Heart right ventricle (tissue), 16 donors: ENCODE results near the gene UBN1. TPM values are rescaled to one million over a fixed set of nuclear protein-coding genes. Genes with fewer than 3 reads are reported as not detected.

ENCODE experiments used
- ATAC-seq, 8 donors: fragments of 200-7000 bp; cut with Tn5 transposase; one replicate each; pipeline ENCODE4 v1.9.1; 2020; ENCODE audit warnings: mild to moderate bottlenecking in 8 of 8, moderate library complexity in 8 of 8, moderate number of reproducible peaks in 1 of 8
- DNase-seq, 2 donors: peaks; one replicate each; pipeline ENCODE4 v3.0.0-alpha.2; 2020
- H3K27ac ChIP-seq, 10 donors: fragments of 200-600 bp; sonication (generic) in 2 of 10; one replicate each; pipeline versions ENCODE4 v1.5.0 to v1.8.0; 2020 to 2022; ENCODE audit warnings: mild to moderate bottlenecking in 3 of 10
- H3K27me3 ChIP-seq, 7 donors: fragments of 200-600 bp; one replicate each; pipeline ENCODE4 v1.8.0; 2021 to 2022; ENCODE audit warnings: mild to moderate bottlenecking in 2 of 7
- H3K36me3 ChIP-seq, 9 donors: fragments of 200-600 bp; sonication (generic) in 1 of 9; one replicate each; pipeline versions ENCODE4 v1.5.0 to v1.8.0; 2020 to 2022; ENCODE audit warnings: mild to moderate bottlenecking in 2 of 9
- H3K4me1 ChIP-seq, 9 donors: fragments of 200-600 bp; sonication (generic) in 1 of 9; one replicate each; pipeline versions ENCODE4 v1.5.0 to v1.8.0; 2020 to 2022; ENCODE audit warnings: mild to moderate bottlenecking in 4 of 9
- H3K4me3 ChIP-seq, 10 donors: fragments of 200-600 bp; sonication (generic) in 2 of 10; one replicate each; pipeline versions ENCODE4 v1.5.0 to v1.8.0; 2020 to 2022; ENCODE audit warnings: mild to moderate bottlenecking in 7 of 10, moderate library complexity in 2 of 10
- H3K9me3 ChIP-seq, 11 donors: fragments of 200-600 bp in 10 of 11; sonication (generic) in 2 of 11; one replicate each; pipeline versions ENCODE4 v1.5.0 to v1.8.0; 2013 to 2022; ENCODE audit warnings: mild to moderate bottlenecking in 2 of 11, control low read depth in 1 of 11, moderate library complexity in 1 of 11
- WGBS, 2 donors: extraction: QIAGEN DNeasy Blood & Tissue Kit; methylation state at CpG; one replicate each; pipeline ENCODE4 v1.1.7; 2013; ENCODE audit warnings: inconsistent platforms in 1 of 2; 5-methylcytosine and 5-hydroxymethylcytosine counted together
- intact Hi-C, 10 donors: fragments of 100-400 bp; cut with DNase I; formaldehyde crosslinking; loops; one replicate each; pipeline versions ENCODE4 v1.11.1 to v1.14.2; 2022
- polyA plus RNA-seq, 2 donors: library from polyadenylated mRNA; stranded (reverse); fragments of 200-250 nt; gene quantifications; one replicate each; pipeline ENCODE4 v1.2.3, GENCODE V29; 2013
- total RNA-seq, 10 donors: library from RNA; stranded (reverse); fragmentation: NEBNext Ultra II Directional in 3 of 10; extraction: Animal tissue kit (Norgen Biotek cat#: 25700) in 3 of 10; gene quantifications; one replicate each; pipeline versions ENCODE4 v1.2.1 to v1.2.4, GENCODE V29; 2021 to 2023
- TF ChIP-seq, protein P1 (sequence below), 9 donors: fragments of 200-600 bp; sonication (generic) in 2 of 9; IDR thresholded peaks; one replicate each; pipeline versions ENCODE4 v1.5.0 to v1.8.0; 2021 to 2022; ENCODE audit warnings: antibody characterized with exemption in 9 of 9, mild to moderate bottlenecking in 5 of 9, moderate library complexity in 1 of 9
- donor health status: Arrhythmogenic right ventricular cardiomyopathy.
- donor health status: ischemic (EF 13 %, LVEDD 7.1; RV severe dilation, severe dysfunction).
- donor health status: healthy with polysubstance abuse.
- donor health status: DM: no; HTN: yes; CAD: no.
- donor health status: DM: no; HTN: no; CAD: no.
- donor health status: ischemic (EF 25% LVEDD 6.9; RV normal size, moderate dysfunction).
- donor health status: ischemic (EF 25% LVEDD 5.7; RV mildly dilated, moderate dysfunction).
- donor health status: healthy.
- donor health status: DM: yes; HTN: yes; CAD: no.
- donor health status: Ischemic cardiomyopathy.
- donor health status: ischemic (EF 35%, LVEDD 5.7; RV mildly dilated, moderate dysfunction).
- donor health status: nonischemic (EF 11% LVEDD 7.7; RV severe dilation, severe dysfunction).
- donor health status: DM: yes; HTN: yes; CAD: no.
- donor health status: PGD.
- donor health status: ischemic (EF 29% LVEDD 5.4; RV normal size, mild dysfunction).
- donor health status: nonischemic (EF 23%, LVEDD 6.1; RV moderate dilation, normal function).

The UBN1 gene
- total and polyA plus RNA-seq, 12 donors, result 11.3 to 56.9 (median 30.2) TPM

DNA sequence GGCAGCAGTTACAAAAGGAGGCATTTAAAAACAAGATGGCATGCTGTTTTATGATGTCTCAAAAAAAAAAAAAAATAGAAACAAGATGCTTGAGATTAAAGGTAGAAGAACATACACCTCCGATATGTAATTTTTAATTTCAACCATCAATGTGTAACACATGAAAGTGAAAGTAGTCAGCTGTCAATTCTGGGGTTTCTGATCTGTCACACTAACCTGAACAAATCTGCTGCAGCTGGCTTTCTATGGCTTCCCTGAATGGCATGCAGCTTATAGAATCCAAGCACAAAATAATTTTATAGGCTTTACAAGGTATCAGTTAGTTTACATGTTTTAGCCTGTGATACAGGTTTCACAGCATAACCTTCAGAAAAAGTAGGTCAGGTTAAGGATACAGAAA lies 13.7 kb upstream of the UBN1 start:
- peaks cover 0 to 100% (median 58%) of the 10 kb centered on the region in 9 donors for H3K36me3 ChIP-seq
- WGBS, 2 donors, result 92 to 100% methylated on average over 1 of the region's 1 CpG

GRCh38 chr16:4836727-4837126 lies 10.6 kb upstream of the UBN1 start:
- DNase-seq, result no peak
- no peak overlapping the region for H3K4me3 ChIP-seq
- H3K4me1 ChIP-seq, result peaks cover 0 to 40% (median 17%) of the 10 kb centered on the region in 9 donors
- H3K27ac ChIP-seq, result peak overlapping the region in 6 of 10 donors; percentile 6 to 49 (median 34)
- TF ChIP-seq, protein P1, sequence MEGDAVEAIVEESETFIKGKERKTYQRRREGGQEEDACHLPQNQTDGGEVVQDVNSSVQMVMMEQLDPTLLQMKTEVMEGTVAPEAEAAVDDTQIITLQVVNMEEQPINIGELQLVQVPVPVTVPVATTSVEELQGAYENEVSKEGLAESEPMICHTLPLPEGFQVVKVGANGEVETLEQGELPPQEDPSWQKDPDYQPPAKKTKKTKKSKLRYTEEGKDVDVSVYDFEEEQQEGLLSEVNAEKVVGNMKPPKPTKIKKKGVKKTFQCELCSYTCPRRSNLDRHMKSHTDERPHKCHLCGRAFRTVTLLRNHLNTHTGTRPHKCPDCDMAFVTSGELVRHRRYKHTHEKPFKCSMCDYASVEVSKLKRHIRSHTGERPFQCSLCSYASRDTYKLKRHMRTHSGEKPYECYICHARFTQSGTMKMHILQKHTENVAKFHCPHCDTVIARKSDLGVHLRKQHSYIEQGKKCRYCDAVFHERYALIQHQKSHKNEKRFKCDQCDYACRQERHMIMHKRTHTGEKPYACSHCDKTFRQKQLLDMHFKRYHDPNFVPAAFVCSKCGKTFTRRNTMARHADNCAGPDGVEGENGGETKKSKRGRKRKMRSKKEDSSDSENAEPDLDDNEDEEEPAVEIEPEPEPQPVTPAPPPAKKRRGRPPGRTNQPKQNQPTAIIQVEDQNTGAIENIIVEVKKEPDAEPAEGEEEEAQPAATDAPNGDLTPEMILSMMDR (IDR thresholded peaks at IDR 0.05), result no peak
- WGBS, 2 donors, result 53 to 65% methylated on average over 2 of the region's 2 CpGs
- intact Hi-C loops, result no loop called here
- peaks cover 0 to 100% (median 62%) of the 10 kb centered on the region in 9 donors for H3K36me3 ChIP-seq
- no peaks in the 10 kb centered on the region for H3K27me3 ChIP-seq
- peak in 3 of 8 donors; percentile 36 to 69 (median 41) for ATAC-seq
- no peaks in the 10 kb centered on the region for H3K9me3 ChIP-seq

More for the DNA sequence above, 13.7 kb upstream of the UBN1 start:
- no peaks in the 10 kb centered on the region for H3K27me3 ChIP-seq
- intact Hi-C loops, result no loop called here
- TF ChIP-seq, protein P1 (IDR thresholded peaks at IDR 0.05), result no peak
- no peak for ATAC-seq
- no peak for DNase-seq
- no peaks in the 10 kb centered on the region for H3K9me3 ChIP-seq
- no peak overlapping the region for H3K4me3 ChIP-seq
- H3K4me1 ChIP-seq, result peaks cover 0 to 61% (median 29%) of the 10 kb centered on the region in 9 donors
- no peak overlapping the region for H3K27ac ChIP-seq

- DNase-seq, result no peak
- Histone ChIP-seq H3K4me1 (peaks cover 0 to 35% (median 17%) of the 10 kb centered on the region in 9 donors), H3K27me3 (no peaks in the 10 kb centered on the region), H3K36me3 (peaks cover 0 to 100% (median 59%) of the 10 kb centered on the region in 9 donors), H3K9me3 (no peaks in the 10 kb centered on the region), H3K27ac (peak overlapping the region in 1 of 10 donors; percentile 13), H3K4me3 (no peak overlapping the region)
- 85 to 87% methylated on average over 13 of the region's 13 CpGs for WGBS, 2 donors
- ATAC-seq, result no peak
- TF ChIP-seq, protein P1 (IDR thresholded peaks at IDR 0.05), result no peak
- intact Hi-C loops, result no loop called here
Measured at GRCh38 chr16:4837733-4838501, 9.4 kb upstream of the UBN1 start.

GRCh38 chr16:4839942-4840341 lies 7.3 kb upstream of the UBN1 start:
- intact Hi-C loops, result no loop called here
- peaks cover 0 to 28% (median 14%) of the 10 kb centered on the region in 9 donors for H3K4me1 ChIP-seq
- H3K27ac ChIP-seq, result no peak overlapping the region
- H3K9me3 ChIP-seq, result no peaks in the 10 kb centered on the region
- no peak overlapping the region for H3K4me3 ChIP-seq
- DNase-seq, result no peak
- no peaks in the 10 kb centered on the region for H3K27me3 ChIP-seq
- TF ChIP-seq, protein P1 (IDR thresholded peaks at IDR 0.05), result no peak
- peaks cover 0 to 100% (median 77%) of the 10 kb centered on the region in 9 donors for H3K36me3 ChIP-seq
- ATAC-seq, result no peak
- 88 to 90% methylated on average over 5 of the region's 5 CpGs for WGBS, 2 donors
